Retinal pigment epithelial cell (primary cell): ENCODE results near the gene DOK7.

Source experiments
- DNase-seq: peaks from one replicate; pipeline ENCODE4 v3.0.0-alpha.2; 2010; ENCODE audit warnings: low read depth
- H3K4me3 ChIP-seq: 2 replicates; pipeline ENCODE4 v1.5.1; 2011; ENCODE audit warnings: mild to moderate bottlenecking, low read length, control low read depth, moderate library complexity
- CTCF ChIP-seq: conservative IDR thresholded peaks from 2 replicates; pipeline ENCODE4 v1.5.1; 2011; ENCODE audit warnings: low read depth, low read length, control low read depth, inconsistent platforms

DOK7 gene

GRCh38 chr4:3478446-3479357 lies 15.6 kb downstream of the DOK7 start:
- TF ChIP-seq CTCF, result no peak
- DNase-seq, result no peak
- H3K4me3 ChIP-seq, result no peak overlapping the region

GRCh38 chr4:3479358-3480101 lies 16.4 kb downstream of the DOK7 start:
- no peak for DNase-seq
- H3K4me3 ChIP-seq, result no peak overlapping the region
- no peak for TF ChIP-seq CTCF

GRCh38 chr4:3480528-3481112 lies 17.5 kb downstream of the DOK7 start:
- TF ChIP-seq CTCF, result peak; percentile 99
- H3K4me3 ChIP-seq, result no peak overlapping the region
- DNase-seq, result no peak

GRCh38 chr4:3481113-3481531 lies 18.0 kb downstream of the DOK7 start:
- H3K4me3 ChIP-seq, result no peak overlapping the region
- no peak for DNase-seq
- TF ChIP-seq CTCF, result no peak

- DNase-seq, result no peak
- H3K4me3 ChIP-seq, result no peak overlapping the region
- no peak for TF ChIP-seq CTCF
Measured at GRCh38 chr4:3481783-3482393, 18.8 kb downstream of the DOK7 start.

- H3K4me3 ChIP-seq, result no peak overlapping the region
- no peak for TF ChIP-seq CTCF
- DNase-seq, result no peak
Measured at GRCh38 chr4:3482707-3483106, 19.6 kb downstream of the DOK7 start.
